Keratinocyte (primary cell): ENCODE results near the gene TTC3.

Experiments
- CTCF ChIP-seq, 3 experiments: IDR thresholded peaks in 1 of 3; conservative IDR thresholded peaks in 1 of 3; optimal IDR thresholded peaks in 1 of 3; 2 replicates in 2 of 3; 3 replicates in 1 of 3; pipeline versions ENCODE3 to v1.5.1; 2011; ENCODE audit warnings: low read length in 3 of 3, mild to moderate bottlenecking in 3 of 3, moderate library complexity in 2 of 3, control low read depth in 1 of 3, inconsistent platforms in 1 of 3; ENCODE audit not compliant: insufficient read depth in 2 of 3; ENCODE audit errors: extremely low read depth in 1 of 3
- EZH2 ChIP-seq: IDR thresholded peaks from one replicate; pipeline ENCODE4 v1.6.1; 2012; ENCODE audit warnings: inconsistent platforms, mild to moderate bottlenecking, low read length, moderate library complexity

GRCh38 chr21:37165586-37165985, 92.5 kb downstream of the TTC3 start:
- no peak for TF ChIP-seq CTCF (optimal IDR thresholded peaks at IDR 0.05 in 1 of 3, IDR thresholded peaks at IDR 0.05 in 1 of 3, conservative IDR thresholded peaks at IDR 0.05 in 1 of 3; ENCODE audit: extremely low read depth in 1 of 3, insufficient read depth in 2 of 3, low read length in 3 of 3)
- TF ChIP-seq EZH2, result no peak
